ENCODE results near the gene ATP12A.
"Not testable (repeated sequence)": the region's sequence is repeated elsewhere in the genome, so short reads cannot be mapped to it uniquely, and the experiment has no call there.

Gene ATP12A

GRCh38 chr13:24717217-24717616, 37.0 kb downstream of the ATP12A start:
- Mint-ChIP-seq H3K27me3 (peaks cover 26 to 27% of the 10 kb centered on the region in 2 donors), H3K36me3 (no peaks in the 10 kb centered on the region), H3K27ac (no peak overlapping the region), H3K9me3 (no peaks in the 10 kb centered on the region), H3K4me1 (no peaks in the 10 kb centered on the region), H3K4me3 (no peak overlapping the region)
- ATAC-seq (replicated peaks) (no peak), DNase-seq (no peak)

DNA sequence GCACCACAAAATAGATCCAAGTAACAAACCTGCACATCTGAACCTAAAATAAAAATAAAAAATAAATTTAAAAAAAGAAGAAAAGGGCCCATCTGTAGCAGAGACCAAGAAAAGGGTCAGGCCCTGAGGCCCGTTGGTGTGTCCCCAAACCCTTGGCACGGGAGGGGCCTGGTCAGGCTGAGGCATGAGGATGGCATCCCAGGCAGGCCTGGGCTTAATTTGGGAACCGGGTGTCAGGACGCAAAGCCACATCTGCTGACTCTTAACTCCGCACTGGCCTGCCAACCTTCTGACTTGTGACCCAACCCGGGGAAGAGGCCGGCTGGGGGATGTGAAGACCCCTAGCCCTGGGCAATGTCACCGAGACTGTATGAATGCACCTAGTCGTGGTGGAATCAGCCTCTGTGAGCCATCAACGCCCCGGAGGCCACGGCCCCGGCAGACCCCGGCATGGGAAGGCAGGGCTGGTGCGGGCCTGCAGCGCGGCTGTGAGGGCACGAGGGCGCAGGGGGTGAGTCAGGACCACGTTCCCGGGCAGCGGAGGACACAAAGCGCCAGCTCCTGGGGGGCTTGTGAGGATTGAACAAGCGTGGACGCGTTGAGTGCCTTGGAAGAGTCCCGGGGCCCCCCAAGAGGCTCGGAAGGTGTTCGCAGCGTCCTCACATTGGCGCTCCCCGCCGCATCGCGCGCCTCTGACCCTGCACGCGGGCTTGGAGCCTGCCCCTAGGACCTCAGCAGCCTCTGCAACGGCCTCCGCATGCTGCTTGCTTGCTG, 38.2 kb downstream of the ATP12A start:
- H3K36me3 Mint-ChIP-seq, result no peaks in the 10 kb centered on the region
- no peak for ATAC-seq (replicated peaks)

DNA sequence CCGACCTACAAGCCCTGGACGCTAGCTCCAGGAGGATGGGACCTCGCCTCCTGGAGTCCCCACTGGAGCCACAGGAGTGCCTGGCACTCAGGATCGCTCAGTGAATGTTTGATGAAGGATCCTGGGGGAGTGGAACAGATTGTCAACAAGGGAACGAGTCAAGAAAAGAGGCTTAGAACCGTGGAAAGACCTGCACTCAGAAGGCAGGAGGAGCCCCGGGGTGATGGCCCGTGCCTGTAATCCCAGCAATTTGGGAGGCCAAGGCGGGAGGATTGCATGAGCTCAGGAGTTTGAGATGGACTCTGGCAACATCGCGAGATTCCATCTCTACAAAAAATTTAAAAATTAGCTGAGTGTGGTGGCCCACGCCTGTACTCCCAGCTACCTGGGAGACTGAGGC, 38.9 kb downstream of the ATP12A start:
- no peaks in the 10 kb centered on the region for H3K9me3 Mint-ChIP-seq
- H3K36me3 Mint-ChIP-seq, result no peaks in the 10 kb centered on the region
- no peak overlapping the region for H3K27ac Mint-ChIP-seq
- no peak for DNase-seq
- peaks cover 20% of the 10 kb centered on the region in 2 donors for H3K27me3 Mint-ChIP-seq
- no peak overlapping the region for H3K4me3 Mint-ChIP-seq
- ATAC-seq (replicated peaks), result no peak
- H3K4me1 Mint-ChIP-seq, result no peaks in the 10 kb centered on the region

More for the DNA sequence above, 38.2 kb downstream of the ATP12A start:
- H3K27ac Mint-ChIP-seq, result no peak overlapping the region
- no peak for DNase-seq
- H3K27me3 Mint-ChIP-seq, result peaks cover 20% of the 10 kb centered on the region in 2 donors
- H3K9me3 Mint-ChIP-seq, result no peaks in the 10 kb centered on the region
- H3K4me1 Mint-ChIP-seq, result no peaks in the 10 kb centered on the region
- no peak overlapping the region for H3K4me3 Mint-ChIP-seq

GRCh38 chr13:24723206-24723605, 43.0 kb downstream of the ATP12A start:
- DNase-seq, result no peak
- no peaks in the 10 kb centered on the region for H3K36me3 Mint-ChIP-seq
- ATAC-seq (replicated peaks), result no peak
- H3K9me3 Mint-ChIP-seq, result no peaks in the 10 kb centered on the region
- H3K27ac Mint-ChIP-seq, result no peak overlapping the region
- no peak overlapping the region for H3K4me3 Mint-ChIP-seq
- H3K4me1 Mint-ChIP-seq, result no peaks in the 10 kb centered on the region
- H3K27me3 Mint-ChIP-seq, result peaks cover 24 to 29% of the 10 kb centered on the region in 2 donors

DNA sequence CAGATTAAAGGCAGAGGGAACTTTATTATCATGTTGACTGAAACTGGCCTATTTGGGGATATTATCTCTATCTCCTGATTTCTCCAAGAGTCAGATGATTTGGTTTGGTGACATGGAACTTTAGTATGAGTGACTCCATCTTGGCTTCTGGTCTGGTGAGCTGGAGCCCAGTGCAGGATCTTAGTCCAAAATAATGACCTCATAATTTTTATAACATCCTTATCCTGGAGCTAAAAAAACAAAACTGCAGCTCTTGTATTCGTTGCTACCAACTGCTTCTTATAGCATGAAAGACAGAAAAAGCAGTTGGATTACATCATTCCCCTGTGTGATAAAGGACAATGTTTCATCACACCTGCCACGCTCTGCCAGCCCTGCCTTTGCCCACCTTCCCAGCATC, 44.5 kb downstream of the ATP12A start:
- Mint-ChIP-seq H3K27ac (no peak overlapping the region), H3K27me3 (peaks cover 24 to 29% of the 10 kb centered on the region in 2 donors), H3K4me1 (no peaks in the 10 kb centered on the region), H3K4me3 (no peak overlapping the region), H3K36me3 (no peaks in the 10 kb centered on the region), H3K9me3 (no peaks in the 10 kb centered on the region)
- no peak for DNase-seq
- ATAC-seq (replicated peaks), result no peak

DNA sequence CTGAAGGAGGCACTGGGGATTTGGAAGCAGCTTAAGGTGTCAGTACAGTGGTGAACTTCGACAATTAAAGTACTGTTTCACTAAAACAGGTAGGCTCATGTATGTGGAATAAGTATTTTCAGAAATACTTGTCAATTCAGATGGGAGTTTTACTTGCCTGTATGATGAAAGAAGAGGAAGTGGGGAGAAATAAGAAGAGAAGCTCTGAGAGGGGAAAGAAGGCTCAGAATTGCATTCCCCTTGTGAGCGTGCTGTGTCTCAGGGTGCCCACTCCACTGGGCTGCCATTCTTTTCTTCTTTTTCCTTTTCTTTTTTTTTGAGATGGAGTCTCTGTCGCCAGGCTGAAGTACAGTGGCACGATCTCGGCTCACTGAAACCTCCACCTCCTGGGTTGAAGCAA, 45.2 kb downstream of the ATP12A start:
- no peak for ATAC-seq (replicated peaks)
- no peak for DNase-seq
- H3K4me1 Mint-ChIP-seq, result no peaks in the 10 kb centered on the region
- H3K9me3 Mint-ChIP-seq, result no peaks in the 10 kb centered on the region
- H3K27ac Mint-ChIP-seq, result no peak overlapping the region
- peaks cover 19 to 25% of the 10 kb centered on the region in 2 donors for H3K27me3 Mint-ChIP-seq
- H3K4me3 Mint-ChIP-seq, result no peak overlapping the region
- H3K36me3 Mint-ChIP-seq, result no peaks in the 10 kb centered on the region

DNA sequence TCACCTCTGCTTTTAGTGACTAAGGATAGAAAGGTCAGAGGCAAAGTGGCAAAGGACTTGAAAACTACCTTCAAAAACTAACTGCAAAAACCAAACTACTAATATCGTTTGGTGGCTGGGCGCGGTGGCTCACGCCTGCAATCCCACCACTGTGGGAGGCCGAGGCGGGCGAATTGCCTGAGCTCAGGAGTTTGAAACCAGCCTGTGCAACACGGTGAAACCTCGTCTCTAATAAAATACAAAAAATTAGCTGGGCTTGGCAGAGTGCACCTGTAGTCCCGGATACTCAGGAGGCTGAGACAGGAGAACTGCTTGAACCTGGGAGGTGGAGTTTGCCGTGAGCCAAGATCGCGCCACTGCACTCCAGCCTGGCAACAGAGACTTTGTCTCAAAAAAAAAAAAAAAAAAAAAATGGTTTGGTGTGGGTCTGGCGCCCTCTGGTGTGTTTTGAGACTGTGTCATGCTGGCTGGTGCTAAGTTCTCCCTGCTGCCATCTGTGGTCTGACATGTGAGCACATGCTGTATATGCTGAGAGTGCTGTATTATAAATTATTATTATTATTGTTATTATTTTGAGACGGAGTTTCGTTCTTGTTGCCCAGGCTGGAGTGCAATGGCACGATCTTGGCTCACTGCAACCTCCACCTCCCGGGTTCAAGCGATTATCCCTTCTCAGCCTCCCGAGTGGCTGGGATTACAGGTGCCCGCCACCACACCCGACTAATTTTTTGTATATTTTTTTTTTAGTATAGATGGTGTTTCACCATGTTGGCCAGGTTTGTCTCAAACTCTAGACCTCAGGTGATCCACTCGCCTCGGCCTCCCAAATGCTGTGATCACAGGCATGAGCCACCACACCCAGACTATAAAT, 47.8 kb downstream of the ATP12A start:
- peaks cover 7 to 8% of the 10 kb centered on the region in 2 donors for H3K4me1 Mint-ChIP-seq
- no peak overlapping the region for H3K27ac Mint-ChIP-seq
- peaks cover 14 to 24% of the 10 kb centered on the region in 2 donors for H3K27me3 Mint-ChIP-seq
- DNase-seq, result peak; percentile 45
- H3K4me3 Mint-ChIP-seq, result no peak overlapping the region
- peaks cover 5 to 10% of the 10 kb centered on the region in 2 donors for H3K9me3 Mint-ChIP-seq
- peaks cover 0 to 4% of the 10 kb centered on the region in 2 donors for H3K36me3 Mint-ChIP-seq
- peak; percentile 97 to 98 for ATAC-seq (replicated peaks)

DNA sequence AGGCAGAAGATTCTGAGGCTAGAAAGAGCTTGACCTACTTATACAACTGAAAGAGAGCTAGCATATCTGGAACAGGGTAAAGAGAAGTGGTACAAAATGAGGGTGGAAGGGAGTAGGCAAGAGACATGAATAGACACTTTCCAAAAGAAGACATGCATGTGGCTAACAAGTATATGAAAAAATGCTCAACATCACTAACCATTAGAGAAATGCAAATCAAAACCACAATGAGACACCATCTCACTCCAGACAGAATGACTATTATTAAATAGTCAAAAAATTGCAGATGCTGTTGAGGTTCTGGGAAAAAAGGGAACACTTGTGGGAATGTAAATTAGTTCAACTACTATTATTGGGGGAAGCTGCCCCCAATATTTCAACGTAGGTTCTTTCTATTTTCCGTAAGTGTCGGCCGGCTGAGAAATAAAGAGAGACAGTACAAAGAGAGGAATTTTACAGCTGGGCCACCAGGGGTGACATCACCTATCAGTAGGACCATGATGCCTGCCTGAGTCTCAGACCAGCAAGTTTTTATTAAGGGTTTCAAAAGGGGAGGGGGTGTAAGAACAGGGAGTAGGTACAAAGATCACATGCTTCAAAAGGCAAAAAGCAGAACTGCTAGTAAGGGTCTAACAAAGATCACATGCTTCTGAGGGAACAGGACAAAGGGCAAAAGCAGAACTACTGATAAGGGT, 50.8 kb downstream of the ATP12A start:
- peaks cover 5 to 15% of the 10 kb centered on the region in 2 donors for H3K27me3 Mint-ChIP-seq
- ATAC-seq (replicated peaks), result peak; percentile 62 to 65
- not testable (repeated sequence) for H3K4me3 Mint-ChIP-seq

GRCh38 chr13:24734950-24735349, 54.7 kb downstream of the ATP12A start:
- H3K27ac Mint-ChIP-seq, result no peak overlapping the region
- H3K4me1 Mint-ChIP-seq, result peaks cover 7 to 8% of the 10 kb centered on the region in 2 donors
- no peak for DNase-seq
- ATAC-seq (replicated peaks), result no peak
- no peak overlapping the region for H3K4me3 Mint-ChIP-seq
- peaks cover 0 to 4% of the 10 kb centered on the region in 2 donors for H3K36me3 Mint-ChIP-seq
- no peaks in the 10 kb centered on the region for H3K27me3 Mint-ChIP-seq
- peaks cover 5 to 10% of the 10 kb centered on the region in 2 donors for H3K9me3 Mint-ChIP-seq

More for the DNA sequence above, 50.8 kb downstream of the ATP12A start:
- not testable (repeated sequence) for DNase-seq, H3K4me1 Mint-ChIP-seq, H3K9me3 Mint-ChIP-seq, H3K36me3 Mint-ChIP-seq
- H3K27ac Mint-ChIP-seq, result peak overlapping the region; percentile 4

DNA sequence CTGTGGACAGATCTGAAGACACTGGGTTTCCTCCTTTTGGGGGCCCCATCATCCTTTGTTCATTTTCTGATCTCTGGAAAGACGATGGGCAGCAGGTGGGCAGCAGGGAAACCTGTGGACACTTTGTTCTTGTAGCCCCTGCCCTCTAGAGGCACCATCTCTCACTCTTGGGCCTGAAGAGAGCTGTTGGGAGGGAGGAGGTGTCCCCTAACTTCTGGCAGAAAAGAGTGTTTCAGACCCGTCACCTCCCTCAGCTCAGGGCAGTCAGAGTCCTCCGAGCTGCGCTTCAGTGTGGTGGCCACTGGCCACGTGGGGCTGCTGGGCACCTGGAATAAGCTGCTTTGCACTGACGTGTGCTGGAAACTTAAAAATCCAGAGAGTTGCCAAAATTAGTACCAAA, 56.8 kb downstream of the ATP12A start:
- H3K9me3 Mint-ChIP-seq, result peaks cover 0 to 4% of the 10 kb centered on the region in 2 donors
- H3K27ac Mint-ChIP-seq, result no peak overlapping the region
- no peaks in the 10 kb centered on the region for H3K36me3 Mint-ChIP-seq
- DNase-seq, result no peak
- H3K4me3 Mint-ChIP-seq, result no peak overlapping the region
- no peak for ATAC-seq (replicated peaks)
- no peaks in the 10 kb centered on the region for H3K4me1 Mint-ChIP-seq
- peaks cover 0 to 4% of the 10 kb centered on the region in 2 donors for H3K27me3 Mint-ChIP-seq

DNA sequence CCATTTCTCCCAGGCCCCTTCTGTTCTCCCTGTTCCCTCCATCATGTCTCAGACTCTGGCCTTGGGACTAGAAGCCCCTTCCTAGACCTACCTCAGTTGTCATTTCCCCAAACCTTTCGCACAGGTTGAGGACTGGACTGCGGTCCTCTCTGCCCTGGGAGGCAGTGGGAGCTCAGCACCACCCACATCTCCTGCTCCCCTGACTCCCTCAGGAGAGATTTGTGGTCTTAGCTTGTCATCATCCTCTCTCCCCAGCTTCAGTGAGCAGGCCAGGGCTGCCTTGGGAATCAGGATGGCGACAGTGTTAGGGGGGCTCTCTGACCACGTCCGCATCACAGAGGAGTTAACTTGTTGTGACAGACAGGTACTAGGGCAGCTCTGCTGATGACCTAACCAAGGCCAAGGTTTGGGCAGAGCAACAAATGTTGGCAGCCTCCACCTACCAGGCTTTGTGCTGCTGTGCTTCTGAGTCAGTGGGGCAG, 58.2 kb downstream of the ATP12A start:
- Mint-ChIP-seq H3K9me3 (no peaks in the 10 kb centered on the region), H3K36me3 (no peaks in the 10 kb centered on the region), H3K27me3 (peaks cover 6 to 12% of the 10 kb centered on the region in 2 donors), H3K27ac (no peak overlapping the region), H3K4me1 (no peaks in the 10 kb centered on the region), H3K4me3 (no peak overlapping the region)
- no peak for ATAC-seq (replicated peaks)
- no peak for DNase-seq

DNA sequence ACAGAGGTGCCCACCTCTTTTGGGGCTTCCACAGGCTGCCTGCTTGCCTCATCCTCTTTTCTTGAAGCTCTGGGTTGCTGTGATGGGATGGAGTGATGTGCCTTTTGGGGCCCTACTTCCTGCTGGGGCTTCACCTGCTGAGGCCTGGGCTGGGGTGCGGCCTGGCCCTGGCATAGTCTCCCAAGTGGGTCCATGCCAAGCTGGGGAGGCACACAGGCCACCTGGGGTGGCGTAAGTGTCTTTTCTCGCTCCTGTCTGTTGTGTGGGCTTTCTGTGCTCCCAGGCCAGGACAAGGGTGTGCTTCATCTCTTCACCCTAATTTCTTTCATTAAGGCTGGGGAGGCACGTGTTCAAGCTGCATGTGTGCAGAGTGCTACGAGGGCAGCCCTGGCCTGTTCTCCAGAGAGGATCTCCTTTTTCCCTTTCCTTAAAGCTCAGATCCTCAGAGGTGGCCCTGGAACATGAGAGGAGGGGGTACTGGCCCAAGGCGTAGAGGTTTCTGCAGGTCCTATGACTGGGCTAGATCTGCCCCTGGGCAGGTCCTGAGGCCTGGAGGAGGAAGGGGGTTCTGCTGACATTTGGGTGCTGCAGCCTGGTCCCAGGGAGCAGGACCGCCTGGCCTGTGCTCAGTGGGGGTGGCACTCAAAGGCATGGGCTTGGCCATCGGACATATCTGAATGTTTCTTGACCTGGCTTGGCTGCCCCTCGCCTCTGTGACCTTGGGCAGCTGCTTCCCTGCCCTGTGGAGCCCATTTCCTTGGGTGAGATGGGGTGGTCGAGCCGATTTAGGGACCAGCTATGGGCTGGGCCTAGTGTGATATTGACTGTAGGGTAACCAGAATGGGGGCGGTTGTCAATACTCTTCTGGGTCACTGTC, 60.0 kb downstream of the ATP12A start:
- Mint-ChIP-seq H3K27me3 (peaks cover 24 to 29% of the 10 kb centered on the region in 2 donors), H3K27ac (peak overlapping the region; percentile 37), H3K9me3 (no peaks in the 10 kb centered on the region), H3K4me3 (no peak overlapping the region), H3K4me1 (no peaks in the 10 kb centered on the region), H3K36me3 (no peaks in the 10 kb centered on the region)
- no peak for DNase-seq
- ATAC-seq (replicated peaks), result no peak

GRCh38 chr13:24741016-24741662, 60.9 kb downstream of the ATP12A start:
- Mint-ChIP-seq H3K27ac (no peak overlapping the region), H3K4me1 (peaks cover under 1% of the 10 kb centered on the region in 2 donors), H3K4me3 (no peak overlapping the region), H3K36me3 (no peaks in the 10 kb centered on the region), H3K27me3 (peaks cover 29 to 35% of the 10 kb centered on the region in 2 donors), H3K9me3 (no peaks in the 10 kb centered on the region)
- ATAC-seq (replicated peaks), result peak in 1 of 2 donors; percentile 21
- DNase-seq, result no peak

Measured in stimulated activated naive B cell treated with anti-CD40 and anti-IgM and Interleukin-4, amounts not matched to agents 10 μg/mL and 1 μg/mL and 100 μg/mL, for 72 hours (primary cell).